Stimulated activated CD4-positive, alpha-beta T cell treated with anti-CD3 and anti-CD28 coated beads, Interleukin-4, amount 100 ng/mL, for 1 hour (primary cell): ENCODE data around the gene CHN2.

Source experiments
- DNase-seq: peaks from one replicate; pipeline ENCODE4 v3.0.0-alpha.2; 2020

CHN2 gene

GRCh38 chr7:29445736-29446135 lies 251.2 kb downstream of the CHN2 start:
- no peak for DNase-seq

GRCh38 chr7:29447828-29448227 lies 253.3 kb downstream of the CHN2 start:
- no peak for DNase-seq

GRCh38 chr7:29449569-29450260 lies 255.1 kb downstream of the CHN2 start:
- no peak for DNase-seq

GRCh38 chr7:29453021-29453420 lies 258.4 kb downstream of the CHN2 start:
- DNase-seq: no peak

- DNase-seq: no peak
Observed at GRCh38 chr7:29454464-29454863, 259.9 kb downstream of the CHN2 start.

GRCh38 chr7:29454899-29455451 lies 260.4 kb downstream of the CHN2 start:
- DNase-seq: no peak

GRCh38 chr7:29457141-29457561 lies 262.6 kb downstream of the CHN2 start:
- DNase-seq: no peak

- DNase-seq: no peak
Observed at GRCh38 chr7:29457565-29458011, 263.0 kb downstream of the CHN2 start.

- DNase-seq: no peak
Observed at GRCh38 chr7:29458933-29459332, 264.4 kb downstream of the CHN2 start.

- no peak for DNase-seq
Observed at GRCh38 chr7:29459589-29459988, 265.0 kb downstream of the CHN2 start.

- no peak for DNase-seq
Observed at GRCh38 chr7:29461996-29462395, 267.4 kb downstream of the CHN2 start.

- no peak for DNase-seq
Observed at GRCh38 chr7:29463504-29464158, 269.1 kb downstream of the CHN2 start.

GRCh38 chr7:29464753-29465152 lies 270.2 kb downstream of the CHN2 start:
- no peak for DNase-seq

- no peak for DNase-seq
Observed at GRCh38 chr7:29467193-29467926, 272.8 kb downstream of the CHN2 start.

GRCh38 chr7:29468196-29468595 lies 273.6 kb downstream of the CHN2 start:
- no peak for DNase-seq

- DNase-seq: no peak
Observed at GRCh38 chr7:29469281-29469680, 274.7 kb downstream of the CHN2 start.

- DNase-seq: no peak
Observed at GRCh38 chr7:29469976-29470557, 275.5 kb downstream of the CHN2 start.

GRCh38 chr7:29471444-29472138 lies 277.0 kb downstream of the CHN2 start:
- no peak for DNase-seq

- no peak for DNase-seq
Observed at GRCh38 chr7:29476916-29477315, 282.3 kb downstream of the CHN2 start.

- no peak for DNase-seq
Observed at GRCh38 chr7:29478226-29478625, 283.7 kb downstream of the CHN2 start.

- DNase-seq: no peak
Observed at GRCh38 chr7:29478687-29479240, 284.2 kb downstream of the CHN2 start.
